GM23338 (cell line): ENCODE results near the gene GGCX. TPM values are rescaled to one million over a fixed set of nuclear protein-coding genes. Genes with fewer than 3 reads are reported as not detected.
A peak's percentile ranks its signal among the peaks of the same experiment; 100 is the strongest.

Experiments used
- ATAC-seq: fragments of 200-7000 bp; cut with Tn5 transposase; 3 replicates; pipeline ENCODE4 v1.9.1; 2020
- DNase-seq: peaks from one replicate; pipeline ENCODE4 v3.0.0-alpha.2; 2015; ENCODE audit warnings: low spot score
- H2AFZ ChIP-seq: fragments of 200-600 bp; sonication (generic); 2 replicates; pipeline ENCODE4 v1.8.0; 2016; ENCODE audit warnings: antibody characterized with exemption, mild to moderate bottlenecking, moderate library complexity
- H3F3A ChIP-seq: fragments of 200-600 bp; sonication (generic); replicated peaks from 2 replicates; pipeline ENCODE4 v1.8.0; 2017; ENCODE audit warnings: antibody characterized with exemption, mixed run types, low read depth
- H3K27ac ChIP-seq: fragments of 200-600 bp; sonication (generic); 2 replicates; pipeline ENCODE4 v1.6.1; 2016; ENCODE audit warnings: low read depth
- H3K27me3 ChIP-seq: fragments of 200-600 bp; sonication (generic); 2 replicates; pipeline ENCODE4 v1.8.0; 2016; ENCODE audit warnings: mild to moderate bottlenecking, mixed run types, moderate library complexity; ENCODE audit not compliant: insufficient read depth
- H3K36me3 ChIP-seq: fragments of 200-600 bp; sonication (generic); 2 replicates; pipeline ENCODE4 v1.8.0; 2016; ENCODE audit warnings: mild to moderate bottlenecking; ENCODE audit not compliant: insufficient read depth
- H3K4me1 ChIP-seq: fragments of 200-600 bp; sonication (generic); 2 replicates; pipeline ENCODE4 v1.8.0; 2016; ENCODE audit warnings: mild to moderate bottlenecking, moderate library complexity; ENCODE audit not compliant: insufficient read depth
- H3K4me2 ChIP-seq: fragments of 200-600 bp; sonication (generic); 2 replicates; pipeline ENCODE4 v1.7.1; 2017; ENCODE audit warnings: mixed run types
- H3K4me3 ChIP-seq: fragments of 200-600 bp; sonication (generic); 2 replicates; pipeline ENCODE4 v1.6.1; 2016; ENCODE audit warnings: mixed run types
- H3K79me2 ChIP-seq: fragments of 200-600 bp; sonication (generic); replicated peaks from 2 replicates; pipeline ENCODE4 v1.8.0; 2017; ENCODE audit warnings: mild to moderate bottlenecking; ENCODE audit not compliant: insufficient read depth
- H3K9me2 ChIP-seq: fragments of 200-600 bp; sonication (generic); 2 replicates; pipeline ENCODE4 v1.8.0; 2017; ENCODE audit not compliant: insufficient read depth
- H4K20me1 ChIP-seq: fragments of 200-600 bp; sonication (generic); replicated peaks from 2 replicates; pipeline ENCODE4 v1.8.0; 2017; ENCODE audit warnings: mild to moderate bottlenecking; ENCODE audit not compliant: insufficient read depth
- H3K27ac Mint-ChIP-seq: 2 replicates; pipeline ENCODE4 v1.8.0; 2020; ENCODE audit warnings: inconsistent platforms, mild to moderate bottlenecking, moderate library complexity, mixed read lengths
- H3K27me3 Mint-ChIP-seq: 3 replicates; pipeline ENCODE4 v1.8.0; 2022; ENCODE audit warnings: low read depth, mild to moderate bottlenecking, moderate library complexity, mixed read lengths, inconsistent platforms; ENCODE audit not compliant: insufficient read depth, poor library complexity
- H3K36me3 Mint-ChIP-seq: 3 replicates; pipeline ENCODE4 v1.8.0; 2021; ENCODE audit warnings: low read depth, mild to moderate bottlenecking, inconsistent platforms, moderate library complexity, mixed read lengths
- H3K4me1 Mint-ChIP-seq: 3 replicates; pipeline ENCODE4 v1.8.0; 2020; ENCODE audit warnings: mild to moderate bottlenecking, inconsistent platforms, mixed read lengths
- H3K4me3 Mint-ChIP-seq: 3 replicates; pipeline ENCODE4 v1.8.0; 2021; ENCODE audit warnings: moderate library complexity, mild to moderate bottlenecking, inconsistent platforms, mixed read lengths
- H3K9me3 Mint-ChIP-seq: 3 replicates; pipeline ENCODE4 v1.8.0; 2020; ENCODE audit warnings: moderate library complexity, mild to moderate bottlenecking, inconsistent platforms, mixed read lengths
- CREB1 ChIP-seq: fragments of 250-450 bp; sonication (Bioruptor Pico); IDR thresholded peaks from 2 replicates; pipeline ENCODE4 v1.5.0; 2020; ENCODE audit warnings: low read depth, mild to moderate bottlenecking, moderate library complexity
- EZH2 ChIP-seq: fragments of 200-600 bp; sonication (generic); IDR thresholded peaks from one replicate; pipeline ENCODE4 v1.8.0; 2017; ENCODE audit warnings: antibody characterized with exemption, mild to moderate bottlenecking, low read depth; ENCODE audit not compliant: unreplicated experiment
- EZH2phosphoT487 ChIP-seq: fragments of 200-600 bp; sonication (generic); IDR thresholded peaks from one replicate; pipeline ENCODE4 v1.8.1; 2018; ENCODE audit warnings: antibody characterized with exemption; ENCODE audit not compliant: unreplicated experiment
- JUNB ChIP-seq: IDR thresholded peaks from one replicate; pipeline ENCODE4 v1.6.1; 2016; ENCODE audit warnings: antibody characterized with exemption; ENCODE audit not compliant: unreplicated experiment
- NANOG ChIP-seq: IDR thresholded peaks from 2 replicates; pipeline ENCODE4 v1.6.1; 2016; ENCODE audit warnings: antibody characterized with exemption, borderline replicate concordance
- POLR2AphosphoS5 ChIP-seq: IDR thresholded peaks from 2 replicates; pipeline ENCODE4 v1.6.1; 2016; ENCODE audit warnings: antibody characterized with exemption, low read depth
- STAT1 ChIP-seq: IDR thresholded peaks from one replicate; pipeline ENCODE4 v1.6.1; 2016; ENCODE audit warnings: antibody characterized with exemption; ENCODE audit not compliant: unreplicated experiment
- ZNF114 ChIP-seq: fragments of 250-450 bp; sonication (Bioruptor Pico); IDR thresholded peaks from 2 replicates; pipeline ENCODE4 v1.5.0; 2020; ENCODE audit warnings: mild to moderate bottlenecking, moderate library complexity
- ZNF331 ChIP-seq: fragments of 250-450 bp; sonication (Bioruptor Pico); IDR thresholded peaks from 2 replicates; pipeline ENCODE4 v1.5.0; 2020; ENCODE audit warnings: low read depth, mild to moderate bottlenecking, moderate library complexity
- ZNF462 ChIP-seq: fragments of 250-450 bp; sonication (Bioruptor Pico); IDR thresholded peaks from 2 replicates; pipeline ENCODE4 v1.5.0; 2020; ENCODE audit warnings: mild to moderate bottlenecking, moderate library complexity
- polyA plus RNA-seq: library from polyadenylated mRNA; unstranded; fragments of >200 nt; fragmentation: Nextera tagmentation; extraction: Ambion mirVana; gene quantifications from 2 replicates; pipeline ENCODE4 v1.2.1, GENCODE V29; 2016
- total RNA-seq: library from RNA; depleted of rRNA; stranded (reverse); fragments of >200 nt; shearing (Covaris generic); gene quantifications from 2 replicates; pipeline ENCODE4 v1.2.3, GENCODE V29; 2014
- TF ChIP-seq, protein P1 (sequence below), 2 experiments: fragments of 200-600 bp in 1 of 2; sonication (generic) in 1 of 2; conservative IDR thresholded peaks; 2 replicates each; pipeline versions ENCODE4 v1.5.1 to v1.6.1; 2016 to 2017; ENCODE audit warnings: antibody characterized with exemption in 2 of 2, low read depth in 2 of 2, mild to moderate bottlenecking in 2 of 2, moderate library complexity in 1 of 2
- TF ChIP-seq, protein P2 (sequence below): IDR thresholded peaks from 2 replicates; pipeline ENCODE4 v1.6.1; 2016; ENCODE audit warnings: antibody characterized with exemption
- TF ChIP-seq, protein P3 (sequence below): IDR thresholded peaks from one replicate; pipeline ENCODE4 v1.6.1; 2018; ENCODE audit warnings: antibody characterized with exemption; ENCODE audit not compliant: unreplicated experiment

GGCX gene
- total and polyA plus RNA-seq, 2 experiments from 2014 or later, result 14.4 to 36.2 TPM

DNA sequence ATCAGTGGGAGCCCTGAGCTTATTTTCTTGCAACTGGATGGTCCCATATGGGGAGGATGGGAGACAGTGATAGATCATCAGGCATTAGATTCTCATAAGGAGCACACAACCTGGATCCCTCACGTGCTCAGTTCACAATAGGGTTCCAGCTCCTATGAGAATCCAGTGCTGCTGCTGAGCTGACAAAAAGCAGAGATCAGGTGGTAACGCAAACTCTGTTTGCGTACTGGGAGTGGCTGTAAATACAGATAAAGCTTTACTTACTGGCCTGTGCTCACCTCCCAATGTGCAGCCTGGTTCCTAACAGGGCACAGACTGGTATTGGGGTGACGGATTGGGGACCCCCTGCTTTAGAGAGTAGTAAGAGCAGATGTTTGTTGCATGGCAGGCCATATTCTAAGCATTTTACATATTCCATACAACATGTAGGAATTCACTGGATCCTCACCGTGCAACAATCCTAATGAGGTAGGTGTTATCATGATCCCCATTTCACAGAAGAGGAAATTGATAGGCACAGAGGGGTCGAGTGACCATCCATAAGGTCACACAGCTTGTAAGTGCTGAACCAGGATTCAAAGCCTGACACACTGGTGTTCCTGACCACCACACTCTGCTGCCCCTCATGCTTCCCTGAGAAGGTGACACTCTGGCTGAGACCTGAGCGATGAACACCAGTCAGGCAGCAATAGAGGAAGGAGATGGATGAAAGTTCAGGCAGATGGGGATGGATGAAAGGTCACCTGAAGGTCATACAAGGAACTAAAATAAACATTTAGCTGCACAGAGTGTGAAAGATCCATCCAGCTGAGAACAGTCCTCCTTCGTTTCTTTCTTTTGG, 38.0 kb downstream of the GGCX start:
- H3K9me2 ChIP-seq, result no peaks in the 10 kb centered on the region
- H3K4me1 ChIP-seq, result peaks cover 4% of the 10 kb centered on the region; the same call in 1 of the 2 replicates
- no peaks in the 10 kb centered on the region for H3K79me2 ChIP-seq
- H3K4me3 ChIP-seq, result no peak overlapping the region
- peaks cover 6% of the 10 kb centered on the region for H3K27me3 Mint-ChIP-seq
- no peak for TF ChIP-seq STAT1
- TF ChIP-seq ZNF462, result no peak
- TF ChIP-seq POLR2AphosphoS5, result no peak
- TF ChIP-seq CREB1 (CRISPR knock-in tag), result no peak
- no peak for TF ChIP-seq JUNB
- no peak for TF ChIP-seq ZNF114
- TF ChIP-seq NANOG, result no peak
- TF ChIP-seq, protein P1, sequence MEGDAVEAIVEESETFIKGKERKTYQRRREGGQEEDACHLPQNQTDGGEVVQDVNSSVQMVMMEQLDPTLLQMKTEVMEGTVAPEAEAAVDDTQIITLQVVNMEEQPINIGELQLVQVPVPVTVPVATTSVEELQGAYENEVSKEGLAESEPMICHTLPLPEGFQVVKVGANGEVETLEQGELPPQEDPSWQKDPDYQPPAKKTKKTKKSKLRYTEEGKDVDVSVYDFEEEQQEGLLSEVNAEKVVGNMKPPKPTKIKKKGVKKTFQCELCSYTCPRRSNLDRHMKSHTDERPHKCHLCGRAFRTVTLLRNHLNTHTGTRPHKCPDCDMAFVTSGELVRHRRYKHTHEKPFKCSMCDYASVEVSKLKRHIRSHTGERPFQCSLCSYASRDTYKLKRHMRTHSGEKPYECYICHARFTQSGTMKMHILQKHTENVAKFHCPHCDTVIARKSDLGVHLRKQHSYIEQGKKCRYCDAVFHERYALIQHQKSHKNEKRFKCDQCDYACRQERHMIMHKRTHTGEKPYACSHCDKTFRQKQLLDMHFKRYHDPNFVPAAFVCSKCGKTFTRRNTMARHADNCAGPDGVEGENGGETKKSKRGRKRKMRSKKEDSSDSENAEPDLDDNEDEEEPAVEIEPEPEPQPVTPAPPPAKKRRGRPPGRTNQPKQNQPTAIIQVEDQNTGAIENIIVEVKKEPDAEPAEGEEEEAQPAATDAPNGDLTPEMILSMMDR (conservative IDR thresholded peaks at IDR 0.05; ENCODE audit: low read depth in 2 of 2), result no peak
- TF ChIP-seq, protein P2, sequence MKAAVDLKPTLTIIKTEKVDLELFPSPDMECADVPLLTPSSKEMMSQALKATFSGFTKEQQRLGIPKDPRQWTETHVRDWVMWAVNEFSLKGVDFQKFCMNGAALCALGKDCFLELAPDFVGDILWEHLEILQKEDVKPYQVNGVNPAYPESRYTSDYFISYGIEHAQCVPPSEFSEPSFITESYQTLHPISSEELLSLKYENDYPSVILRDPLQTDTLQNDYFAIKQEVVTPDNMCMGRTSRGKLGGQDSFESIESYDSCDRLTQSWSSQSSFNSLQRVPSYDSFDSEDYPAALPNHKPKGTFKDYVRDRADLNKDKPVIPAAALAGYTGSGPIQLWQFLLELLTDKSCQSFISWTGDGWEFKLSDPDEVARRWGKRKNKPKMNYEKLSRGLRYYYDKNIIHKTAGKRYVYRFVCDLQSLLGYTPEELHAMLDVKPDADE, result no peak
- no peak for TF ChIP-seq ZNF331 (CRISPR knock-in tag)
- no peak for TF ChIP-seq EZH2phosphoT487
- no peak for TF ChIP-seq EZH2
- TF ChIP-seq, protein P3, sequence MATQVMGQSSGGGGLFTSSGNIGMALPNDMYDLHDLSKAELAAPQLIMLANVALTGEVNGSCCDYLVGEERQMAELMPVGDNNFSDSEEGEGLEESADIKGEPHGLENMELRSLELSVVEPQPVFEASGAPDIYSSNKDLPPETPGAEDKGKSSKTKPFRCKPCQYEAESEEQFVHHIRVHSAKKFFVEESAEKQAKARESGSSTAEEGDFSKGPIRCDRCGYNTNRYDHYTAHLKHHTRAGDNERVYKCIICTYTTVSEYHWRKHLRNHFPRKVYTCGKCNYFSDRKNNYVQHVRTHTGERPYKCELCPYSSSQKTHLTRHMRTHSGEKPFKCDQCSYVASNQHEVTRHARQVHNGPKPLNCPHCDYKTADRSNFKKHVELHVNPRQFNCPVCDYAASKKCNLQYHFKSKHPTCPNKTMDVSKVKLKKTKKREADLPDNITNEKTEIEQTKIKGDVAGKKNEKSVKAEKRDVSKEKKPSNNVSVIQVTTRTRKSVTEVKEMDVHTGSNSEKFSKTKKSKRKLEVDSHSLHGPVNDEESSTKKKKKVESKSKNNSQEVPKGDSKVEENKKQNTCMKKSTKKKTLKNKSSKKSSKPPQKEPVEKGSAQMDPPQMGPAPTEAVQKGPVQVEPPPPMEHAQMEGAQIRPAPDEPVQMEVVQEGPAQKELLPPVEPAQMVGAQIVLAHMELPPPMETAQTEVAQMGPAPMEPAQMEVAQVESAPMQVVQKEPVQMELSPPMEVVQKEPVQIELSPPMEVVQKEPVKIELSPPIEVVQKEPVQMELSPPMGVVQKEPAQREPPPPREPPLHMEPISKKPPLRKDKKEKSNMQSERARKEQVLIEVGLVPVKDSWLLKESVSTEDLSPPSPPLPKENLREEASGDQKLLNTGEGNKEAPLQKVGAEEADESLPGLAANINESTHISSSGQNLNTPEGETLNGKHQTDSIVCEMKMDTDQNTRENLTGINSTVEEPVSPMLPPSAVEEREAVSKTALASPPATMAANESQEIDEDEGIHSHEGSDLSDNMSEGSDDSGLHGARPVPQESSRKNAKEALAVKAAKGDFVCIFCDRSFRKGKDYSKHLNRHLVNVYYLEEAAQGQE, result no peak
- H3K4me3 Mint-ChIP-seq, result no peak overlapping the region
- H3K27ac Mint-ChIP-seq, result no peak overlapping the region
- H3K9me3 Mint-ChIP-seq, result no peaks in the 10 kb centered on the region
- no peaks in the 10 kb centered on the region for H4K20me1 ChIP-seq
- H3F3A ChIP-seq, result no peaks in the 10 kb centered on the region
- no peaks in the 10 kb centered on the region for H3K36me3 Mint-ChIP-seq
- H3K4me2 ChIP-seq, result no peak overlapping the region
- peaks cover 20% of the 10 kb centered on the region for H3K4me1 Mint-ChIP-seq
- 0 out of 2 replicates have a peak overlapping the region, but pooled peaks have one; percentile 68 for H2AFZ ChIP-seq
- DNase-seq, result no peak
- no peaks in the 10 kb centered on the region for H3K27me3 ChIP-seq
- no peak overlapping the region for H3K27ac ChIP-seq
- ATAC-seq, result no peak
- no peaks in the 10 kb centered on the region for H3K36me3 ChIP-seq
